ENCODE results near the gene CACNA1C. TPM values are rescaled to one million over a fixed set of nuclear protein-coding genes. Genes with fewer than 3 reads are reported as not detected.

CACNA1C gene
- total RNA-seq, 1 experiment from 2014 or later: 1.1 TPM

GRCh38 chr12:2336409-2336829, 283.6 kb downstream of the CACNA1C start:
- Histone ChIP-seq H3K27ac (ENCODE audit: insufficient read length, low read depth, low read length) (no peak overlapping the region), H3K23me2 (ENCODE audit: insufficient read length, low read depth, low read length, poor library complexity, severe bottlenecking) (no peaks in the 10 kb centered on the region), H3K4ac (ENCODE audit: low read depth, low read length) (no peak overlapping the region), H3K18ac (ENCODE audit: insufficient read length, low read depth, low read length) (no peak overlapping the region), H3K4me1 (ENCODE audit: insufficient read depth, low read length) (no peaks in the 10 kb centered on the region), H2AFZ (ENCODE audit: low read length) (no peak overlapping the region), H2BK120ac (ENCODE audit: low read depth, low read length, poor library complexity, severe bottlenecking) (no peak overlapping the region), H2BK15ac (ENCODE audit: low read depth, low read length) (no peak overlapping the region), H2BK12ac (ENCODE audit: insufficient read length, low read depth, low read length) (no peak overlapping the region), H3T11ph (ENCODE audit: low read length) (no peak overlapping the region), H2AK5ac (ENCODE audit: insufficient read length, low read length) (no peak overlapping the region), H4K20me1 (ENCODE audit: control insufficient read depth, insufficient read depth, insufficient read length) (no peaks in the 10 kb centered on the region), H3K9ac (ENCODE audit: extremely low read depth, insufficient read length, low read length) (no peak overlapping the region), H4K91ac (ENCODE audit: insufficient read length, low read depth, low read length) (no peak overlapping the region), H3K9me3 (ENCODE audit: control insufficient read depth, low read depth, low read length) (no peaks in the 10 kb centered on the region), H3K23ac (ENCODE audit: insufficient read length, low read depth, low read length) (no peak overlapping the region), H3K4me2 (ENCODE audit: insufficient read depth, insufficient read length, low read length) (no peak overlapping the region), H4K8ac (replicated peaks; ENCODE audit: insufficient read length, low read depth, low read length) (no peak overlapping the region), H4K5ac (ENCODE audit: insufficient read length, low read depth, low read length) (no peak overlapping the region), H2BK5ac (ENCODE audit: insufficient read length, low read length) (no peak overlapping the region), H2BK20ac (ENCODE audit: low read depth, low read length, poor library complexity, severe bottlenecking) (no peak overlapping the region), H3K79me1 (ENCODE audit: insufficient read depth, low read depth, low read length, poor library complexity, severe bottlenecking) (no peaks in the 10 kb centered on the region), H3K27me3 (ENCODE audit: insufficient read depth, low read length) (no peaks in the 10 kb centered on the region), H3K56ac (ENCODE audit: insufficient read length, low read depth, low read length) (no peak overlapping the region), H3K79me2 (ENCODE audit: insufficient read depth, low read length) (no peaks in the 10 kb centered on the region), H3K14ac (ENCODE audit: insufficient read depth, low read length) (no peak overlapping the region)
- H3K36me3 Mint-ChIP-seq (ENCODE audit: insufficient read depth in 1 of 3, low read depth in 3 of 3): no peaks in the 10 kb centered on the region; a peak in 1 of 7 replicates
- WGBS (ENCODE audit: extremely low coverage, insufficient read length, low lambda C conversion rate): no CpG with 5 or more reads among the region's 5 CpGs
- H3K4me1 Mint-ChIP-seq: peaks cover 10 to 17% of the 10 kb centered on the region in 2 experiments
- no peak for TF ChIP-seq CTCF (conservative IDR thresholded peaks at IDR 0.05)
- no peak overlapping the region for H3K4me3 Mint-ChIP-seq
- no peak for DNase-seq
- no peak overlapping the region; a peak in 1 of 7 replicates for H3K27ac Mint-ChIP-seq
- H3K9me3 Mint-ChIP-seq: no peaks in the 10 kb centered on the region
- H3K27me3 Mint-ChIP-seq (ENCODE audit: low read depth): peaks cover 5% of the 10 kb centered on the region; the same call in 1 of the 2 replicates

All from H9 (cell line).